Natural killer cell (primary cell): ENCODE measurements around the gene SPRYD3. TPM values are rescaled to one million over a fixed set of nuclear protein-coding genes. Genes with fewer than 3 reads are reported as not detected.

ENCODE experiments used
- ATAC-seq, 3 donors: fragments of 150-1000 bp in 2 of 3; fragments of 200-7000 bp in 1 of 3; cut with Tn5 transposase; 1 replicate in 1 of 3; 2 replicates in 2 of 3; pipeline ENCODE4 v1.10.0; 2021; ENCODE audit warnings: mild to moderate bottlenecking in 2 of 3, moderate library complexity in 2 of 3
- DNase-seq, 2 donors: peaks; one replicate each; pipeline versions ENCODE4 v3.0.0 to v3.0.0-alpha.2; 2013 to 2021; ENCODE audit warnings: mixed read lengths in 1 of 2
- H3K27ac ChIP-seq: one replicate; pipeline ENCODE4 v1.5.1; 2013; ENCODE audit warnings: mild to moderate bottlenecking, low read length
- H3K27me3 ChIP-seq: one replicate; pipeline ENCODE4 v1.6.1; 2013; ENCODE audit warnings: low read length; ENCODE audit not compliant: control insufficient read depth, insufficient read depth
- H3K36me3 ChIP-seq: one replicate; pipeline ENCODE4 v1.6.1; 2013; ENCODE audit warnings: low read length; ENCODE audit not compliant: control insufficient read depth, insufficient read depth
- H3K4me1 ChIP-seq: one replicate; pipeline ENCODE4 v1.6.1; 2013; ENCODE audit warnings: low read length; ENCODE audit not compliant: control insufficient read depth, insufficient read depth
- H3K4me3 ChIP-seq: one replicate; pipeline ENCODE4 v1.5.1; 2013; ENCODE audit warnings: low read length
- H3K9me3 ChIP-seq: one replicate; pipeline ENCODE4 v1.6.1; 2013; ENCODE audit warnings: low read length; ENCODE audit not compliant: control insufficient read depth, insufficient read depth
- H3K27ac Mint-ChIP-seq, 2 donors: one replicate each; pipeline ENCODE4 v1.8.0; 2022; ENCODE audit warnings: mild to moderate bottlenecking in 2 of 2, mixed read lengths in 2 of 2, moderate library complexity in 1 of 2
- H3K27me3 Mint-ChIP-seq, 2 donors: one replicate each; pipeline ENCODE4 v1.8.0; 2022; ENCODE audit warnings: low read depth in 2 of 2, mixed read lengths in 2 of 2
- H3K36me3 Mint-ChIP-seq: one replicate; pipeline ENCODE4 v1.8.0; 2022; ENCODE audit warnings: mixed read lengths
- H3K4me1 Mint-ChIP-seq, 2 donors: one replicate each; pipeline ENCODE4 v1.8.0; 2022; ENCODE audit warnings: mixed read lengths in 2 of 2
- H3K4me3 Mint-ChIP-seq: one replicate; pipeline ENCODE4 v1.8.0; 2022; ENCODE audit warnings: mild to moderate bottlenecking, moderate library complexity, mixed read lengths
- H3K9me3 Mint-ChIP-seq, 2 donors: one replicate each; pipeline ENCODE4 v1.8.0; 2022; ENCODE audit warnings: mixed read lengths in 2 of 2
- WGBS: methylation state at CpG from one replicate; pipeline ENCODE4 v1.1.7; 2013; ENCODE audit warnings: missing lambda C conversion rate; ENCODE audit not compliant: insufficient coverage; 5-methylcytosine and 5-hydroxymethylcytosine counted together
- intact Hi-C: fragments of 100-400 bp; cut with micrococcal nuclease; formaldehyde crosslinking; loops from one replicate; pipeline ENCODE4 v1.14.2; 2022
- total RNA-seq, 4 donors: library from RNA; stranded (reverse); fragments of 120-200 nt in 1 of 4; gene quantifications; one replicate each; pipeline versions ENCODE4 v1.2.3 to v1.2.4, GENCODE V29; 2013 to 2022
- TF ChIP-seq, protein P1 (sequence below): fragments of 200-600 bp; IDR thresholded peaks from one replicate; pipeline ENCODE4 v1.8.0; 2022; ENCODE audit warnings: antibody characterized with exemption

Gene SPRYD3
- total RNA-seq, 3 donors from 2014 or later (not counting 1 experiment from before 2014, with no cell fraction given), result 32.6 to 48.0 (median 42.6) TPM

GRCh38 chr12:53061404-53062010, 17.7 kb downstream of the SPRYD3 start:
- Histone ChIP-seq H3K27me3 (no peaks in the 10 kb centered on the region), H3K36me3 (peaks cover 25% of the 10 kb centered on the region), H3K4me1 (no peaks in the 10 kb centered on the region), H3K4me3 (no peak overlapping the region), H3K27ac (no peak overlapping the region), H3K9me3 (no peaks in the 10 kb centered on the region)
- DNase-seq (no peak), ATAC-seq (peak in 1 of 3 donors; percentile 11)
- WGBS, result 85% methylated on average over 5 of the region's 5 CpGs
- TF ChIP-seq, protein P1, sequence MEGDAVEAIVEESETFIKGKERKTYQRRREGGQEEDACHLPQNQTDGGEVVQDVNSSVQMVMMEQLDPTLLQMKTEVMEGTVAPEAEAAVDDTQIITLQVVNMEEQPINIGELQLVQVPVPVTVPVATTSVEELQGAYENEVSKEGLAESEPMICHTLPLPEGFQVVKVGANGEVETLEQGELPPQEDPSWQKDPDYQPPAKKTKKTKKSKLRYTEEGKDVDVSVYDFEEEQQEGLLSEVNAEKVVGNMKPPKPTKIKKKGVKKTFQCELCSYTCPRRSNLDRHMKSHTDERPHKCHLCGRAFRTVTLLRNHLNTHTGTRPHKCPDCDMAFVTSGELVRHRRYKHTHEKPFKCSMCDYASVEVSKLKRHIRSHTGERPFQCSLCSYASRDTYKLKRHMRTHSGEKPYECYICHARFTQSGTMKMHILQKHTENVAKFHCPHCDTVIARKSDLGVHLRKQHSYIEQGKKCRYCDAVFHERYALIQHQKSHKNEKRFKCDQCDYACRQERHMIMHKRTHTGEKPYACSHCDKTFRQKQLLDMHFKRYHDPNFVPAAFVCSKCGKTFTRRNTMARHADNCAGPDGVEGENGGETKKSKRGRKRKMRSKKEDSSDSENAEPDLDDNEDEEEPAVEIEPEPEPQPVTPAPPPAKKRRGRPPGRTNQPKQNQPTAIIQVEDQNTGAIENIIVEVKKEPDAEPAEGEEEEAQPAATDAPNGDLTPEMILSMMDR, result no peak
- intact Hi-C loops, result loop anchor here (10.0 kb wide), 1 partner anchor 283 kb away; no protein-coding TSS in a partner anchor
- no peaks in the 10 kb centered on the region for H3K36me3 Mint-ChIP-seq
- no peak overlapping the region for H3K4me3 Mint-ChIP-seq
- H3K27ac Mint-ChIP-seq, result no peak overlapping the region
- peaks cover 0 to 2% of the 10 kb centered on the region in 2 donors for H3K27me3 Mint-ChIP-seq
- H3K9me3 Mint-ChIP-seq, result no peaks in the 10 kb centered on the region
- peaks cover 2 to 14% of the 10 kb centered on the region in 2 donors for H3K4me1 Mint-ChIP-seq

GRCh38 chr12:53060721-53061276, 18.4 kb downstream of the SPRYD3 start:
- 72% methylated on average over 17 of the region's 18 CpGs for WGBS
- Mint-ChIP-seq H3K27ac (no peak overlapping the region), H3K4me3 (no peak overlapping the region), H3K4me1 (peaks cover 7 to 8% of the 10 kb centered on the region in 2 donors), H3K36me3 (no peaks in the 10 kb centered on the region), H3K27me3 (peaks cover 0 to 2% of the 10 kb centered on the region in 2 donors), H3K9me3 (no peaks in the 10 kb centered on the region)
- Histone ChIP-seq H3K36me3 (peaks cover 19% of the 10 kb centered on the region), H3K4me3 (no peak overlapping the region), H3K4me1 (peaks cover under 1% of the 10 kb centered on the region), H3K9me3 (no peaks in the 10 kb centered on the region), H3K27me3 (no peaks in the 10 kb centered on the region), H3K27ac (no peak overlapping the region)
- no peak for ATAC-seq
- DNase-seq, result no peak
- intact Hi-C loops, result loop anchor here (10.0 kb wide), 1 partner anchor 284 kb away; no protein-coding TSS in a partner anchor
- TF ChIP-seq, protein P1, result no peak

- peaks cover 7% of the 10 kb centered on the region for H3K4me1 ChIP-seq
- H3K4me3 Mint-ChIP-seq, result no peak overlapping the region
- peaks cover 13% of the 10 kb centered on the region for H3K36me3 ChIP-seq
- no peaks in the 10 kb centered on the region for H3K36me3 Mint-ChIP-seq
- ATAC-seq (no peak), DNase-seq (no peak)
- H3K27ac ChIP-seq, result no peak overlapping the region
- WGBS, result 91% methylated on average over 17 of the region's 17 CpGs
- TF ChIP-seq, protein P1, result no peak
- peaks cover 0 to 2% of the 10 kb centered on the region in 2 donors for H3K27me3 Mint-ChIP-seq
- intact Hi-C loops, result loop anchor here (10.0 kb wide), 1 partner anchor 285 kb away; no protein-coding TSS in a partner anchor
- no peaks in the 10 kb centered on the region for H3K9me3 Mint-ChIP-seq
- no peaks in the 10 kb centered on the region for H3K27me3 ChIP-seq
- H3K4me1 Mint-ChIP-seq, result peaks cover 13% of the 10 kb centered on the region in 2 donors
- no peak overlapping the region for H3K4me3 ChIP-seq
- no peaks in the 10 kb centered on the region for H3K9me3 ChIP-seq
- no peak overlapping the region for H3K27ac Mint-ChIP-seq
Observed at GRCh38 chr12:53060064-53060720, 19.0 kb downstream of the SPRYD3 start.
